ENCODE data around the gene PARD6G. TPM values are rescaled to one million over a fixed set of nuclear protein-coding genes. Genes with fewer than 3 reads are reported as not detected.

Gene PARD6G
- total and polyA plus RNA-seq, 7 donors = 0.22 to 1.5 (median 1.1) TPM

- TF ChIP-seq CTCF (IDR thresholded peaks at IDR 0.05) = no peak
- no peak overlapping the region for H3K4me3 ChIP-seq
- H3K9me3 ChIP-seq = peaks cover 7% of the 10 kb centered on the region
- no peak for ATAC-seq
- no peaks in the 10 kb centered on the region for H3K36me3 ChIP-seq (ENCODE audit: insufficient read depth in 1 of 2, low read depth in 1 of 2)
- intact Hi-C loops (cut with DNase I) = no loop called here
- H3K27me3 ChIP-seq (ENCODE audit: insufficient read depth in 3 of 3, low read length in 2 of 3) = peaks cover 0 to 7% (median 2%) of the 10 kb centered on the region in 3 donors
- no peak overlapping the region for H3K27ac ChIP-seq
- peak in 1 of 2 donors; percentile 17 for DNase-seq
- H3K4me1 ChIP-seq = peaks cover 7% of the 10 kb centered on the region
- WGBS, 3 donors = 86 to 90% (median 90%) methylated on average over 23 of the region's 23 CpGs
Observed at GRCh38 chr18:80108121-80108536, 139.2 kb downstream of the PARD6G start.

- Histone ChIP-seq H3K27ac (no peak overlapping the region), H3K4me1 (peaks cover 7% of the 10 kb centered on the region), H3K27me3 (ENCODE audit: insufficient read depth in 3 of 3, low read length in 2 of 3) (peaks cover 0 to 7% (median 2%) of the 10 kb centered on the region in 3 donors), H3K9me3 (peaks cover 7% of the 10 kb centered on the region), H3K4me3 (no peak overlapping the region), H3K36me3 (ENCODE audit: insufficient read depth in 1 of 2, low read depth in 1 of 2) (no peaks in the 10 kb centered on the region)
- intact Hi-C loops (cut with DNase I) = no loop called here
- DNase-seq = no peak
- TF ChIP-seq CTCF (IDR thresholded peaks at IDR 0.05) = no peak
- 53 to 57% (median 57%) methylated on average over 10 of the region's 10 CpGs for WGBS, 3 donors
- no peak for ATAC-seq
Observed at GRCh38 chr18:80107426-80107825, 139.9 kb downstream of the PARD6G start.

Other genes with a start within 250 kb of the PARD6G start
- 10 to 100 TPM; 17.9 to 29.0 (median 19.0) TPM for gene RBFA, start 213.1 kb downstream of the PARD6G start, total RNA-seq
- 10 to 100 TPM; 19.1 to 25.0 (median 20.0) TPM for gene RBFA, start 213.1 kb downstream of the PARD6G start, polyA plus RNA-seq
- 1 to 10 TPM; 3.1 to 4.6 (median 3.8) TPM for gene ADNP2, start 138.3 kb downstream of the PARD6G start, total RNA-seq
- 1 to 10 TPM; 1.5 to 3.4 (median 3.4) TPM for gene ADNP2, start 138.3 kb downstream of the PARD6G start, polyA plus RNA-seq